GM06990 (cell line): ENCODE data around the gene ERN1.

Experiments
- DNase-seq: peaks from one replicate; pipeline ENCODE4 v3.0.0-alpha.2; 2011; ENCODE audit not compliant: insufficient read length; ENCODE audit errors: extremely low read depth
- H3K27me3 ChIP-seq: replicated peaks from 2 replicates; pipeline ENCODE4 v1.6.0; 2011; ENCODE audit warnings: low read length; ENCODE audit not compliant: control insufficient read depth, insufficient read depth
- H3K36me3 ChIP-seq: 2 replicates; pipeline ENCODE4 v1.5.1; 2011; ENCODE audit warnings: low read length; ENCODE audit not compliant: control insufficient read depth, insufficient read depth
- H3K4me3 ChIP-seq: replicated peaks from 2 replicates; pipeline ENCODE4 v1.5.1; 2011; ENCODE audit warnings: low read depth, mild to moderate bottlenecking, control low read depth, low read length
- TF ChIP-seq, protein P1 (sequence below): IDR thresholded peaks from 2 replicates; pipeline ENCODE4 v1.5.1; 2011; ENCODE audit warnings: low read length, control low read depth, mild to moderate bottlenecking, inconsistent platforms; ENCODE audit not compliant: insufficient read depth, poor library complexity, severe bottlenecking

The ERN1 gene

DNA sequence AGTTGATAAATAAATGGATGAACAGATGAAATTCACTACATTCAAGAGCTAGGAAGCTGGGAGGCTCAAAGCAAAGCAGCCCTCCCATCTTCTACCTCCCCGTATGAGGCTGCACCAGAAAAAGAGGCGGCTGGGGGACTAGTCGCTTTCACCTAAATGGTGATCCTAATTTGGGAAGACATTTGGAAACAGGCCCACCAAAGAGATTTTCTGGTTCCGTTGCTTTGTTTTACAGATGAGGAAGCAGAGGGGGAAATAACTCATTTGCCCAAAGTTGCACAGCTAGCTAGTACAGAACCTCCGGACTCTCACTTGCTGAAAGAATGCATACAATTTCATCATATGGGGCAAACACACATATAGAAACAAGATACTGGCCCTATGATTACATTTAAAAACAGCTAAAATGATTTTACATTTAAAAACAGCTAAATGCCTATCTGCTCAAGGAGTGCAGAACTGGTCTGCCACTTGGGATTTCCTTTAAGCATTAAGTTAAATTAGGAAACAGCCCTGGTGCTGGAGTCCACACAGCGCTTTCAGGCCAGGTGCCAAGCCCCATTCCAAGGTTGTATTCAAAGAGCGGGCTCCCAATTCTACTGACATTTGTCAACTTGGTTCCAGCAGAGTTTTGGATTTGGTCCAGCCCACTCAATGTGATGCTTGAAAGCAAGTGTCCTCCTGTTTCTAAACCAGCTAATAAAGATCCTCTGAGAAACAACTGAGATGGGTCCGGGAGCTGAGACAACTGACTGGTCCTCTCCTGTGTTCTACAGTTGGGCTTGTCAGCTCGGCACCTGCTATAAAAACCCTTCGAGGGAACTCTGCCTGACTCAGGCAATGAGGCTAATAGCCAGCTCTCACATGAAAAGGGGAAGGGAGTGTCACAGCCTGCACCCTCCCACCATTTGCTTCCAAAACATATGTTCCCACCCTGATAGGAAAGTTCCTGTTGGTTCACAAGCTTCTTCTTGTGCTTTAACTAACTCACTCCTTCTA, 11.7 kb downstream of the ERN1 start:
- DNase-seq = no peak
- no peaks in the 10 kb centered on the region for H3K36me3 ChIP-seq
- TF ChIP-seq, protein P1, sequence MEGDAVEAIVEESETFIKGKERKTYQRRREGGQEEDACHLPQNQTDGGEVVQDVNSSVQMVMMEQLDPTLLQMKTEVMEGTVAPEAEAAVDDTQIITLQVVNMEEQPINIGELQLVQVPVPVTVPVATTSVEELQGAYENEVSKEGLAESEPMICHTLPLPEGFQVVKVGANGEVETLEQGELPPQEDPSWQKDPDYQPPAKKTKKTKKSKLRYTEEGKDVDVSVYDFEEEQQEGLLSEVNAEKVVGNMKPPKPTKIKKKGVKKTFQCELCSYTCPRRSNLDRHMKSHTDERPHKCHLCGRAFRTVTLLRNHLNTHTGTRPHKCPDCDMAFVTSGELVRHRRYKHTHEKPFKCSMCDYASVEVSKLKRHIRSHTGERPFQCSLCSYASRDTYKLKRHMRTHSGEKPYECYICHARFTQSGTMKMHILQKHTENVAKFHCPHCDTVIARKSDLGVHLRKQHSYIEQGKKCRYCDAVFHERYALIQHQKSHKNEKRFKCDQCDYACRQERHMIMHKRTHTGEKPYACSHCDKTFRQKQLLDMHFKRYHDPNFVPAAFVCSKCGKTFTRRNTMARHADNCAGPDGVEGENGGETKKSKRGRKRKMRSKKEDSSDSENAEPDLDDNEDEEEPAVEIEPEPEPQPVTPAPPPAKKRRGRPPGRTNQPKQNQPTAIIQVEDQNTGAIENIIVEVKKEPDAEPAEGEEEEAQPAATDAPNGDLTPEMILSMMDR = no peak
- H3K4me3 ChIP-seq = no peak overlapping the region
- H3K27me3 ChIP-seq = no peaks in the 10 kb centered on the region

DNA sequence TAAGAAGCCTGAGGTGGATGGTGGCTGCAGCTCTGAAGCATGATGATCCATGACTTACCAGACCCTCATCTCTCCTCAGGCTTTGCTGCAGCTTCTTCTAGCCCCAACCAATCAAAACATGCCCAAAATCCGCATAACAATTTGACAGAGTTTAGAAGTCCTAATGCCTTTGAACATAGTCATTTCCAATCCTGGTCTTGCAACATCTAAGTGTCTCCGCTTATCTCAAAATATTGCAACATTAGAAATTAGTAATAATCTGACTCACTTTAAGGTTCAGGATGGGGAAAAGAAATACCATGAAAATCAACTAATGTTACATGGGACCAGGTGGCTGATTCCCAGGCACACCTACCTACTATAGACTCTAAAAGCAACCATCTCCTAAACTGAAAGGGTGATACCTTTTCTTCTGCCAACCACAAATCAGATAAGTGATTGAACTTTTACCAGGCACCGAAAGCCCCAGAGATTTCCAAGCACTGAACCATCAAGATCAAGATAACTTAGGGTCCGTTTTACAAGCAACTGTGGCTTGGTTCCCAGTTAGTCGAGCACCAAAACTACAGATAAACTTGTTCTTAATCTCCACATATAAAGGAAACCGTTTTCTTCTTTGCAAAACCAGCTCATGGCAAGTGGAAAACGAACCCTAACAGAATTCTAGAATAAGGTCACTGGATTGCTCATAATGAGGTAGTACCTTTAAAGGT, 14.0 kb downstream of the ERN1 start:
- Histone ChIP-seq H3K27me3 (no peaks in the 10 kb centered on the region), H3K36me3 (no peaks in the 10 kb centered on the region), H3K4me3 (no peak overlapping the region)
- TF ChIP-seq, protein P1 = no peak
- no peak for DNase-seq

DNA sequence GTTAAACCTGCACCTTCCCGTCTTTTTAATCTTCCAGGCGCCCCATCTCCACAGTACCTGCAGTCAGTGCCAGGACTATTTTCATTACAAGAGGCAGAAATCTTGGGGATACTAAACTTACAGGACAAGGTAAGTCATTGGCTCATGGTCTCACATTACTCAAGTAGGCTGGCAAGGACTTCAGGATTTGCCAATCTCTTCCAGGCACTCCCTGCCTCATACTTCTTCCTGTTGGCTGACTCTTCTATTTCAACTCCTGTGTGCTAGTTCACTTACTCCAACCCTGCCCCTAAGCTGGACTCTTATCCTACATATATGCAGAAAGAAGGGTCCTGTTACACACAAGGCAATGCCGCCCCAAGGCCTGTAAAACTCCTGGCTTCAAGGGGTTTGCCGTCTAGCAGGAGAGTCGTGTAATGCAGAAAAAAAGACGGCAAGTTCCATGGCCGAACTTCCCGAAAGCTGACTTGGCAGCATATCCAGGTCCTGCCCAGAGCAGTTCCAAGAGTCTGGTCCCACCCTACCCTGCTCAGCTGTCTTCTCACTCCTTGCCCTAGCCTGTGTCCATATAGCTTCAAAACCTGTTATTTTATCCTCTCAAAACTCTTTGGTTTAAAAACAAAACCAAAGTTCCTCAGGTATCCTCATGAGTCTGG, 14.8 kb downstream of the ERN1 start:
- no peaks in the 10 kb centered on the region for H3K36me3 ChIP-seq
- no peaks in the 10 kb centered on the region for H3K27me3 ChIP-seq
- TF ChIP-seq, protein P1 = no peak
- no peak for DNase-seq
- no peak overlapping the region for H3K4me3 ChIP-seq

DNA sequence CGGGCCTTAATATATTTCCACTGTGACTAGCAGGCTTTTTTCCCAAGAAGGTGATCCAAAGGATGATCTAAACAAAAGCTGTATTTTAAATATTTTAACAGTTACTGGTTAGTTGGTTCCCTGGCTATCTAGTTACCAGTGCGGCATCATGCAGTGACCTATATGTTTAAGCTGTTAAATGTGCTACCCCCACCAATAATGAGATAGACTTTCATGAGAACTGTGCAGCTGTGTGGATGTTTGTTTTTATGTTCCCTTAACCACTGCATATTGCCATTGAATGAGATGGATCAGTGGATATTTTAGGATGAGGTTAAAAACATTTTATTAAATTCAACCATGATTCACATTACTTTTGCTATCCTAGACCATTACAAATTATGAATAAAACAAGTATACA, 16.9 kb downstream of the ERN1 start:
- no peak for DNase-seq
- no peaks in the 10 kb centered on the region for H3K27me3 ChIP-seq
- TF ChIP-seq, protein P1 = no peak
- H3K4me3 ChIP-seq = no peak overlapping the region
- H3K36me3 ChIP-seq = no peaks in the 10 kb centered on the region

DNA sequence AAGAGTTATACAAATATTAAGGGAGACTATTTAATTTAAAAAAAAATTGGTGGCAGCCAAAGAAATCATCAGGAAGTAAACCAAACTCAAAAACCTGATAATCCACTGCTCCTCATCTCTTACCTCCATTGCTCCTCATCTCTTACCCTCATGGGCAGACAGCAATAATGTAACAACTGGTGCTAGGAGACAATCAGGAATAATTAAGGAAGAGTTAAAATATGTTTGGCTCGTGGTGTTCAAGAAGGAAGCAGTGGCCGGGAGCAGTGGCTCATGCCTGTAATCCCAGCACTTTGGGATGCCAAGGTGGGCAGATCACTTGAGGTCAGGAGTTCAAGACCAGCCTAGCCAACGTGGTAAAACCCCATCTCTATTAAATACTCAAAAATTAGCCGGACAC, 18.1 kb downstream of the ERN1 start:
- no peak for DNase-seq
- Histone ChIP-seq H3K27me3 (no peaks in the 10 kb centered on the region), H3K36me3 (no peaks in the 10 kb centered on the region), H3K4me3 (no peak overlapping the region)
- TF ChIP-seq, protein P1 = no peak
